ENCODE measurements around the gene ADAM30.
"Not testable (repeated sequence)": the region's sequence is repeated elsewhere in the genome, so short reads cannot be mapped to it uniquely, and the experiment has no call there.

ADAM30 gene

DNA sequence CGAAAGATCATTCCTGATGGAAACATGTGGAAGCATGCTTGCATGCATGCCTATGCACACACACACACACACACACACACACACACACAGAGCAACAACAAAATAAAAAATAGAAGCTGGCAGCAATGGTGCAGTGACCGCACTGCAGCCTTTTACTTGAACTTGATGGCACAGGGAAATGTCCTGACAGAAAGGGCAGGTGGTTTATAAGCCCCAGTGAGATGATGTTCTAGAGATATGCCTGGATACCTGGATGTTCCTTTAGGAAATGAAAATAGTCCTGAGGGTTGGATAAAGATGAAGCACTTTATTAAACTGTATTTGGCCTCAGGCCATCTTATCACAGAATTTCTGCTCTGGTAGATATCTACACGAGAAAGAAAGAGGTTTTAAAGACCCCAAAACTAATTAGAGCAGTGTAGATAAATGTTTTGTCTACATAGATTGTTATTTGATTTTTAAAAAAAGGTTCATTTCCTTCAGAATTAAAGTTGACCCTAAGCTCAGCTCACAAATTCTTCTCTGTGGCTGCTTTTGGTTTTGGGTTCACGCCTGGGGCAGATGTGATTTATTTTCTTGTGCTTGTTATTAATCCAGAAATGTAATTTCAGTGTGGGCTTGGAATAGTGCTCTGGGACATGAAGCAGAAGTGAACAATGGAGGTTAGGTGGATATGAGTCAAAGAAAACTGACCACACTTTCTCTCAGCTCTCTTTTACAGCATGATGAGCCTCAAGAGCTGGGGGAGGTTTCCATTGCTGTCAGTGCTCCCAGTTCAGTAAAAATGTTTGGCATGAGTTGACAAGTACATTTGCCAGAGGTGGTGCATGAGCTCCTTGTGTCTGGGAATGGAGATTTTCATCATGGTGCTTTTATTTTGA, 22.9 kb downstream of the ADAM30 start:
- DNase-seq (ENCODE audit: low spot score) = peak; percentile 17

GRCh38 chr1:119871881-119872280, 24.4 kb downstream of the ADAM30 start:
- no peak for DNase-seq (ENCODE audit: low spot score)

GRCh38 chr1:119870917-119871596, 25.3 kb downstream of the ADAM30 start:
- peak; percentile 64 for DNase-seq (ENCODE audit: low spot score)

GRCh38 chr1:119869995-119870394, 26.3 kb downstream of the ADAM30 start:
- no peak for DNase-seq (ENCODE audit: low spot score)

- DNase-seq (ENCODE audit: low spot score) = no peak
Measured at GRCh38 chr1:119868176-119868575, 28.1 kb downstream of the ADAM30 start.

DNA sequence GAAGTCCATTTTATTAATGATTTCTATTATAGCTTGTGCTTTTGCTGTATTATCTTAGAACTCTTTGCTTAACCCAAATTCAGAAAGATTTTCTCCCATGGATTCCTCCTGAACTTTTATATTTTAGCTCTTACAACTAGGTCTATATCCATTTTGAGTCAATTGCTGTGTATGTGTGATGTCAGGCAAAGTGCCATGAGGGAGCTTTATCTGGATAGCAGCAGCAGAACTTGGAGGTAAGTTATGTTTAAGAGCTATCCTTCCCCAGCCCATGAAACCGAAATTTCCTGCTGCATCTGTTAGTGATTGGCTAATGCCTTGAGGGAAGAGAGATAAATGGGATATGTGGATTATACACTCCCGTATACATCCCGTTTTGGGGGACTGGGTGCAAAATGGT, 29.9 kb downstream of the ADAM30 start:
- no peak for DNase-seq (ENCODE audit: low spot score)

- no peak for DNase-seq (ENCODE audit: low spot score)
Measured at GRCh38 chr1:119865627-119866026, 30.7 kb downstream of the ADAM30 start.

DNA sequence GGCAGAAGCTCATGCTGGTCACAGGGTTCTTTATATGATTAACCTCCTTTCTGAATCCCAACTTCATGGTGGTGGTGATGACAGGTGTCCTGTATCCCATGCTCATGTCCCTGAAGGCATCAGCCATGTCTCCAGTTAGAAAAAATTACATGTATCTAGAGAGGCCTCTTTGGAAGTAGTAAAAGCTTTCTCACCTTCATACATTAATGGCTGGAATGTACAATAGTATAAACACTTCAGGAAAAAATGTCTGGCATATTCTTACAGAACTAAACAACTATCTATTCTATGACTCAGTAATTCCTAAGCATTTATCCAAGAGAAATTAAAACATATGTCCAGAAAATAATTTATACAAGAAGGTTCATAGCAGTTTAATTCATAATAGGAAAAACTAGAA, 34.0 kb downstream of the ADAM30 start:
- no peak for DNase-seq (ENCODE audit: low spot score)

DNA sequence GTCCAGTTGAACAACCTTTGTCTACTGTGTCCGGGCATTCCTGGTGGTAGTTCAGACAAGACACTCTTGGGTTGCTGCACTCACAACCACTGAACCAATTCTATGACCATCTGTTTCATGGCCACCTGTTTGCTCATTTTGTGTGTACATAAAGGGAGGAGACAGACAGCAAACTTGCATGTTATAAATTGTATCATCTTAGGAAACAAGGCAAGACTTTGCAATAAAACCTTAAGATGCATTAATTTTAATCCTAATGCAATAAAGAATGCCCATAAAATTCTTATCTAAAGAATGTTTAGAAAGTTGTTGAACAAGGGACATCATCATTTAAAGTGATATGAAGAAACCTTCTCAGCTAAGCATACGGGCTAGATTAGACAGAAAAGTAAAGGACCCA, 34.8 kb downstream of the ADAM30 start:
- no peak for DNase-seq (ENCODE audit: low spot score)

DNA sequence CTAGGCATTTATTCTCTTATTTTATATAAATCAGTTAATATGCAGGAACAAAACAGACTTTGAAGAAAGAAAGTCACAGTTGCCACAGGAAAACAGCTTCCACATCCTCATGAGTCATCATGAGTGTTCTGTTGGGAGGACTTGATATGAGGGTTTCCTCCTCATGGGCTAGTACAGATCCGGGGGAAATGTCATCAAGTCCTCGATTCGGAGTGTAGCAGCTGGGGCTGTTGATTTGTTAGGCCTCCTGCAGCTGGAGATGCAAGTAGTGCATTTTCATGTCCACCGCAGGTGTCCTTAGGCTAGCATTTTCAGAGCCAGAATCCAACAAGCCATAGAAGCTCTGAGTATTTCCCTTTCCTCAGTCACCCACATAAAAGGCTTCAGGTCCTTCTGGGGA, 36.7 kb downstream of the ADAM30 start:
- peak; percentile 56 for DNase-seq (ENCODE audit: low spot score)

DNA sequence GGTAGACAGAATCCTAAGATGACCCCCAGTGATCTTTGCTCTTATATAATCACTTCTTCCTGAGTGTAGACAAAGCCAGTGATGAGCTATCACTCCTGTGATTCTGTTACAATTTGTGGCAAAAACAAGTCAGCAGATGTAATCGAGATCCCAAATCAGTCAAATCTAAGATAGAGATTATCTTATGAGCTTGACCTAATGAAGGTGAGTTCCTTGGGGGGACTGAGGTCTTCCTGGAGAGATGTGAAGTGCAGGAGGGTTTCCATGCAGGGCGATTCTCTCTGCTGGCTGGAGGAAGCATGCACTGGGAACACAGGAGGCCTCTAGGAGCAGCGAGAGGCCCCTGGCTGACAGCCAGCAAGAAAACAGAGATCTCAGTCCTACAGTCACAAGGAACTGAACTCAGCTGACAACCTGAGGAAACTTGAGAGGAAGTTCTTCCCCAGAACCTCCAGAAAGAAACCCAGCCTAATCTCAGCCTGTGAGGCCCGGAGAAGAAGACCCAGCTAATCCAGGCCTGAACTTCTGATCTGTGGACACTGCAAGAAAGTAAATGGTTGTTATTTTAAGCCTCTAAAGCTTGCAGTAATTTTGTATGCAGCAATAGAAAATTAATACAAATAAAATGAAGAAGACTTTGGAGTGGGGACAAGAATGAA, 37.6 kb downstream of the ADAM30 start:
- not testable (repeated sequence) for DNase-seq (ENCODE audit: low spot score)

DNA sequence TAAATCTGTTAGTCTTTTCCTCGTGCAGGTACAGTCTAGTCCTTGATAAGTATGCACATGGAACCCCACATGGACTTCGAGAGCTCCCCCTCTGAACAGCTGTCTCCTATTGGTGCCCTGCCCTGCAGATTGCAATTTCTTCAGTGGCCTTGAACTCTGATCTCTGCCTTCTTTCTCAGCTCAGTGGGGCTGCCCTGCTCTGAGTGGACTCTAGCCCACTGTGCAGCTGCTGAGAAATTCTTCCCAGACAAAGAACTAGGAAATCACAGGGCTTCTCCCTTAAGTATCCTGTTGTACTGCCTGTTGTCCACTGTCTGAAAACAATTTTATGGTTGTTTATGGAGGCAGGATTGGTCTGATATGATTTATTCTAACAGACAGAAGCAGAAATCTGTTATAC, 38.2 kb downstream of the ADAM30 start:
- no peak for DNase-seq (ENCODE audit: low spot score)

GRCh38 chr1:119853155-119853554, 43.2 kb downstream of the ADAM30 start:
- no peak for DNase-seq (ENCODE audit: low spot score)

DNA sequence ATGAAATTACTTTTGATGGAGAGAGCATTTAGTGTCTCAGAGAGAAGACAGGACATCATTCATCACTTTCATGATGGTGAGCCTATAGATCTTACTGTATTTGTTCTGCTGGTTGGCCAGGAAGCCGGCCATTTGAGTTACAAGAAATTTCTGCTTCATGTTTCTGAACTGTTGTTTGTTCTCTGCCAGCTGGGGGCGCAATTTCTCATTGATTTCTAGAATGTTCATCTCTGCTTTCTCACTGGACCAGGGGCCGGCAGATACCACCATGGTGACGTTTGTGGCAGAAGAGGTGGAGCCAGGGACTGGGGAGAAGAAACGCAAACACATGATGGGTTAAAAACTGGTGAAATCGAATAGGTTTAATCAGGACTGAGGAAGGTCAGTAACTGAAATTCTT, 52.1 kb downstream of the ADAM30 start:
- not testable (repeated sequence) for DNase-seq (ENCODE audit: low spot score)

All from hepatic stellate cell (primary cell).